Omental fat pad (tissue), 4 donors: ENCODE measurements around the gene MUC4. TPM values are rescaled to one million over a fixed set of nuclear protein-coding genes. Genes with fewer than 3 reads are reported as not detected.
"Not testable (repeated sequence)": the region's sequence is repeated elsewhere in the genome, so short reads cannot be mapped to it uniquely, and the experiment has no call there.

ENCODE experiments used
- ATAC-seq: fragments of 150-250 bp; one replicate; pipeline ENCODE4 v1.9.1; 2016; ENCODE audit warnings: mild to moderate bottlenecking, moderate library complexity; ENCODE audit not compliant: low FRiP score
- DNase-seq: peaks from one replicate; pipeline ENCODE4 v3.0.0-alpha.2; 2019; ENCODE audit warnings: low spot score
- CTCF ChIP-seq, 3 donors: fragments of 450-650 bp; IDR thresholded peaks; one replicate each; pipeline ENCODE4 v1.5.1; 2016 to 2017; ENCODE audit warnings: antibody characterized with exemption in 3 of 3, mild to moderate bottlenecking in 3 of 3, moderate library complexity in 2 of 3
- total RNA-seq, 4 donors: library from RNA; depleted of rRNA; stranded (reverse); fragments of >200 nt; gene quantifications; one replicate each; pipeline ENCODE4 v1.1.0, GENCODE V29; 2016

MUC4 gene
- total RNA-seq, 4 donors from 2014 or later: 0.09 TPM; not detected in 3

DNA sequence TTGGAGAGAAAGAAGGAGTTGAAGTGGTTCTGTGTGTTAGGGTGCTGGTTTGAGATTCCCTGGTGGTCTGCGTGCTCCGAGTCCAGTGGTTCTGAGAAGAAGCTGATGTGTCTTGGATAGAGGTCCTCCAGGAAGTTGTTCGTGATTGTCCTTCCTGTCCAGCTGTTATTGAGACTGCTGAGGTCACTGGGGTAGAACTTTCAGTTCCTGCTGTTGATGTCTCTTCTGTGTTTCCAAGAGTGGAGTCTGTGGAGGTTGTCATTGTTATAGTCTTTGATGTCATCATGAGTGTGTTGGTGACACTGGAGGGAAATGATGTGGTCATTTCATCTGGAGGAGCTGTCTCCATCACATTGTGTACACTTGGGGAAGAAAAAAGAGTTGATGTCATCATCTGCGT is 20.8 kb downstream of the MUC4 start:
- DNase-seq (no peak), ATAC-seq (no peak)
- no peak for TF ChIP-seq CTCF (IDR thresholded peaks at IDR 0.05)

DNA sequence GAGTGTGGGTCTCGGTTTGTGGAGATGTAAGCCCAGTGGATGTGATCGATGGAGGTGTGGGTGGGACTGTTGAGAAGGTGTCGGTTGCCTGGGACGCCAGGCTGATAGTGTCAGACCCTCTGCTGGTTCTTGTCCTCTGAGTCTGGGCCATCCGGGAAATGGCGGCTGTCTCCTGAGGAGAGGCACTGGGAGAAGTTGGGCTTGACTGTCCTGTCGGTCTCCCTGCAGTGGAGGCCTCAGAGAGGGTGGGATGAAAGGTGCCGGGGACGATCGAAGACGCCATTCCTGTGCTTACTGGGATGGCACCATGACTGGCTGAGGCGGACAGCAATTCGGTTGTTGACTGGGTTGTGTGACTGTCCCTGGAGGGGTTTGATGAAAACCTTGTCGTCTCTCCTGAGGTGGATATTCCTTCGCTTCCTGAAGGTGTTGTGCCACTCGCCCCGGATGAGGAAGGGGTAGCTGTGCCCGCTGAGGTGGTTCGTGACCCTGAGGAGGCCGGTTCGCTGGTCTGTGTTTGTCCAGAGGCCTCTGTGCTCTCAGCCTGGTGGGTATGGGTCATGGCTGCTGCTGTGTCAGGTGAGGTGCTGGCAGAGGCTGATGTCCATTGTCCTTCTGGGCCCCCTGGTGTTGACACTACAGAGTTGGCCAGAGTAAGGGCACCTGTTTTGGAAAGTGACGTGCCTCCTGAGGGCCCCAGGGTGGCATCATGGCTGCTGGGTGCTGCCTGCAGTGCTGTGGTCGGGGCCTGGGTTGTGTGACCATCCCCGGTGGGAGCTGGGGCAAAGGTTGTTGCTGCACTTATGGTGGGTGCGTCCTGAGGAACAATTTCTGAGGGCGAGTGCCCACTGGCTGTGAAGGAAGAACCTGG is 22.8 kb downstream of the MUC4 start:
- ATAC-seq (no peak), DNase-seq (peak; percentile 14)
- TF ChIP-seq CTCF (IDR thresholded peaks at IDR 0.05): no peak

GRCh38 chr3:195785781-195786405 is 25.8 kb downstream of the MUC4 start:
- peak; percentile 16 for DNase-seq
- not testable (repeated sequence) for ATAC-seq

DNA sequence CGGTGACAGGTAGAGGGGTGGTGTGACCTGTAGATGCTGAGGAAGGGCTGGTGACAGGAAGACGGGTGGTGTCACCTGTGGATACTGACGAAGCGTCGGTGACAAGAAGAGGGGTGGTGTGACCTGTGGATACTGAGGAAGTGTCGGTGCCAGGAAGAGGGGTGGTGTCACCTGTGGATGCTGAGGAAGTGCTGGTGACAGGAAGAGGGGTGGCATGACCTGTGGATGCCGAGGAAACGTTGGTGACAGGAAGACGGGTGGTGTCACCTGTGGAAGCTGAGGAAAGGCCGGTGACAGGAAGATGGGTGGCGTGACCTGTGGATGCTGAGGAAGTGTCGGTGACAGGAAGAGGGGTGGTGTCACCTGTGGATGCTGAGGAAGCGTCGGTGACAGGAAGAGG is 27.7 kb downstream of the MUC4 start:
- ATAC-seq, DNase-seq: not testable (repeated sequence)

DNA sequence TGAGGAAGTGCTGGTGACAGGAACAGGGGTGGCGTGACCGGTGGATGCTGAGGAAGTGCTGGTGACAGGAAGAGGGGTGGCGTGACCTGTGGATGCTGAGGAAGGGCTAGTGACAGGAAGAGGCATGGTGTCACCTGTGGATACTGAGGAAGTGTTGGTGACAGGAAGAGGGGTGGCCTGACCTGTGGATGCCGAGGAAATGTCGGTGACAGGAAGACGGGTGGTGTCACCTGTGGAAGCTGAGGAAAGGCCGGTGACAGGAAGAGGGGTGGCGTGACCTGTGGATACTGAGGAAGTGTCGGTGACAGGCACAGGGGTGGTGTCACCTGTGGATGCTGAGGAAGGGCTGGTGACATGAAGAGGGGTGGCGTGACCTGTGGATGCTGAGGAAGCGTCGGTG is 30.5 kb downstream of the MUC4 start:
- not testable (repeated sequence) for DNase-seq, ATAC-seq

DNA sequence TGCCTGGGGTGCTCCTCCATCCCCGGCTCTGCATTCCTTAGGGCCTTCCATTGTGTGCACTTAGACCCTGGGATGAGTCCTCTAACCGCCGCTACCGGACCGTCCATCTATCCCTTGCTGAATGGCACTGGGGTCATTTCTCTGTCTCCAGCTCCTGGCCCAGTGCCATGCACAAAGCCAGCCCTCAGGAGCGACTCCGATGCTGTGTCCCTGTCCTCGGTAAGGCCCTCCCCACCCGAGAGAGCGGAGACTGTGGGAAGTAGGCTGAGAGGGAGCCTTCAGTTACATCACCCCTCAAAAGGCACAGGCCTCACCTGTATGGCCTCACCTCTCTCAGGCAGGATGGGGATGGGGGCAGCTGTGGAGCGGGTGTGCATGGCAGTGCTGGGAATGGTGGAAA is 33.8 kb downstream of the MUC4 start:
- no peak for DNase-seq
- ATAC-seq: no peak
- no peak for TF ChIP-seq CTCF (IDR thresholded peaks at IDR 0.05)

DNA sequence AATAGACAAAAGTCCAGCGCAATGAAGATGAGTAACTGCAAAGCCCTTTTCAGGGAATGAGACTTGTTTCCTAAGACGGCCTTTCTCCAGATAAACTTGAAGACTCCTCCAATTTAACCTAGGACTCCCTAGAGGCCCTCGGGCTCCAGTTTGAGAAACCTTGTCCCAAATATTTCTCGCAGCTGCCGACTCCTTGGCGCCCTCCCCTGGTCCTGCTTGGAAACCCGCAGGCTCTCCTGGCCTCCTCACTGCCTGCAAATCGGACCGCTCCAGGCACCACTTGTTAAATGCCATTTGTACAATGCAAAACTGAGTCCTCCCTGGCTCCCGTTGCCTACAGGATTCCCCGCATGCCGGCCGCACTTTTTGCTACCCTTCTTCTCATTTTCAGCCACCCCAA is 36.8 kb downstream of the MUC4 start:
- TF ChIP-seq CTCF (IDR thresholded peaks at IDR 0.05): no peak
- no peak for ATAC-seq
- no peak for DNase-seq

- ATAC-seq (no peak), DNase-seq (no peak)
- no peak for TF ChIP-seq CTCF (IDR thresholded peaks at IDR 0.05)
Observed at GRCh38 chr3:195773956-195774537, 37.7 kb downstream of the MUC4 start.
